ENCODE measurements around the gene DDX60.
"Not testable (repeated sequence)": the region's sequence is repeated elsewhere in the genome, so short reads cannot be mapped to it uniquely, and the experiment has no call there.

Gene DDX60

DNA sequence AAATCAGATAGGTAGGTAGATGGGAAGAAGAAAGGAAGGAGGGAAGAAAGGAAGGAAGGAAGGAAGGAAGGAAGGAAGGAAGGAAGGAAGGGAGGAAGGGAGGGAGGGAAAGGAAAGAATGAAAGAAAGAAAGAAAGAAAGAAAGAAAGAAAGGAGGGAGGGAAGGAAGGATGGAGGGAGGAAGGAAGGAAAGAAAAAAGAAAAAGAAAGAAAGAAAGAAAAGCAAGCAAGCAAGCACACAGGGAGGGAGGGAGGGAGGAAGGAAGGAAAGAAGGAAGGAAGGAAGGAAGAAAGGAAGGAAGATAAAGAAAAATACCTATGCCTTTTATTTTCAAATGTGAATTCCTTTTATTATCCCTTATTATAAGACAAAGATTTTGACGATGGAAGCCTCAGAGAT is 32.7 kb downstream of the DDX60 start:
- DNase-seq: not testable (repeated sequence)

DNA sequence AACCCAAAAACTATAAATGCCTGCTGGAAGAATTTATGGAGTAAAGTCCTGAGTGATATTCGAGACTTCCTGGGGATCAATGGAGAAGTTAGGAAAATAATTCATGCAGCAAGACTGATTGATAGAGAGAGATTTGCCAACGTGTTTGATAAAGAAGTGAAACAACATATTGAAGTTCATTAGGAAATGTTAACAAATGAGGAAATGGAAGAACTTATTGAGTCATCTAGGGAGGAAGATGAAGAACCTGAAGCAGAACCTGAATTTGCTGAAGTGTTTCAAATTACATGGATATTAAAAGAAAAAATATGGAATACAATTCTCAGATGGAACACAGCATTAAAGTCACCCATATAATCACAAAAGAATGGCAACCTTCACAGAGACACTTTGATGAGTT is 39.0 kb downstream of the DDX60 start:
- no peak for DNase-seq

DNA sequence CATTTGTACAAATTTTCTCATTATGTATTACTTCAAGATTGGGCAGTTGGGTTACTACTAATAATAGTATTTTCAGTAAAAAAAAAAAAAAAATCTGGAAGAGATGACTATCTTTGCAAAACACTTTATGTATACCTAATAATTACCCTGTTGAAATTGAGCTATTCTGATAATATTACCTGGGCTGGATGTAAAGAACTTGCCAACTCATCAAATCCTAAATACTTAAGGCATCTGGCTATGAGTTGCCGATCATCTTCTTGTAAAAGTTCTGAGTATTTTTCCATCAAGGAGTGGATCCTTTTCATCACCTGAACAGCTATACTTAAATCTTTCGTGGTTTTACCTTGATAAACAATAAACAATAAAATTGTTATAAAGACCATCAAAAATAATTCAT is 42.7 kb downstream of the DDX60 start:
- no peak for DNase-seq

DNA sequence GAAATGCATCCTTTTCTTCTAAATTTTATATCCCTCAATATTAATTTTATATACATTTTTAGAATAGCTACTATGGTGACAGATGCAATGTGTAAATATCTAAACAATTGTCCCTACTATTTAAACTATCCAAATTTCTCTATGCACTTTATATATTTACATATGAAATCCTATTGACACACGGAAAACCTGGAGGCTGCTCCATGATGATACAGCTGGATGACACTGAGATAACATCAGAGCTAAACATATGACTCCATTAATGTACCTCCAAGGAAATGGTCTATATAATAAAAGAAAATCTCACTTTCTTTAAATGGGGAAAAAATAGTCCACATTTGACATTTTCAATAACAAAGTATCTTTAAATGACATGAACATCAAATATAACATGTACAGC is 43.7 kb downstream of the DDX60 start:
- DNase-seq: no peak

DNA sequence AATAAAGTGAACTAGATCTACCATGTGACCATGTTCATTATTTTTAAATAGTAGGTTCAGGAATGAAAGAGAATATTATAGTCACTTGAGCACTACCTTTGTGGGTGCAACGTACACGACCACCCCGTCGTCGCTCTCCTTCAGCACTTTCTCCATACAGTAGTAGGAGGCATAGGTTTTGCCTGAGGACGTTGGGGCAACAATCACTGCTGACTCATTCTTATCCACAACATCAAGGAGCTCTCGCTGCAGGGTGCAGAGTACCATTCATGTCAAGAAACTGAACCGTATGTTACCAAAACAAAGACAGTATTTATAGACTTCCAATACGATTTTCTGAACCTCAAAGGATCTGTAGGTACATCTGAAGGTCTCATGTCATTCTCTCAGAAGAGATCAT is 44.7 kb downstream of the DDX60 start:
- no peak for DNase-seq

DNA sequence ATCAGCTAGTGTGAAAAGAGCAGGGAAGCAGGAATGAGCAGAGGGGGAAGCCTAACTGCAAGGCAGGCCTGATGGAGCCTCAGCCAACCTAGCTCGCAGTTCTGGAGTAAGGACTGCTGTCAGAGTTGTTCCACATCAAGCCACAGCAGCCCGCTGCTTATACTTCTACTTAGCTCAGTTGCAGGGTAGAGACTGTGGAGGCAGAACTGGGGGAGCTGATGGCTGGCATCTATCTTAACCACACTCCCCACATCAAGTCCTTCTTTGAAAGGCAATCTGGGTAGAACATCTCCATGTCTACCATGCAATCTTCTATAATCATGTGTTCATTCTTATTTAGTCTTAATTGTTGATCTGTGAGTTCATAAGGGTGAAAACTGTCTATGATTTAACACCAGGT is 46.1 kb downstream of the DDX60 start:
- no peak for DNase-seq

DNA sequence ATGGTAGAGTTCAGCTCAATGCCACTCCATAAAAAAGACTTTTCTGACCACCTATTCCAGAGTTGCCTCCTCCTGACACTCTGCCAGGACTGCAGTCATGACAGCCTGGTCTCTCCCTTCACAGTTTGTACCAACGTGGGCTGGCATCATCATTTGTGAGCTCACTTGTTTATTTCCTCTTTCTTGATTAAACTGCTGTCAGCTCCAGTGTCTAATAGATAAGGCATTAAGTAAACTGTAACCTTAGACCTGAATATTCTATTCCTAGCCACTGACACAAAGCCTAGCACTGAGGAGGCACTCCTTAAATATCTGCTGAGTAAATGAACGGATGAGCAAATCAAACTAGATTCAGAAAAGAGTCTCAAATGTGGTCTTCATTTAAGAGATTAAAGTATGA is 48.7 kb downstream of the DDX60 start:
- no peak for DNase-seq

DNA sequence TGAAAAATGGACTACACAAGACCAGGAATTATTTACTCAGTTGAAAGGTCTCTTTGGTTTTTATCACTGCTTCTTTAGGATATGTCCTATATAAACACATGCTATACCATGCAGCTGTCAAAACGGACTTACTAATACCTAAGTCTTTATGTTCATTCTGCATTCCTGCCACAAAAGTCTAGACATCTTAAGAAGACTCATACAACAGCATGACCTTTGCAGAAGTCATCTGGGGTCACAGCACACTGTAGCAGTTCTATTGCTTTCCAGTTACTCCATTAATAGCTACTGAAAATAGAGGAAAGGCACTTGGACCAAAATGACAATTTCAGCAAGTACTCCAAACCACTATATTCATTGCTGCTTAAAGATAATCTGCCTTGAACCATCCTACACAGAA is 53.2 kb downstream of the DDX60 start:
- DNase-seq: no peak

DNA sequence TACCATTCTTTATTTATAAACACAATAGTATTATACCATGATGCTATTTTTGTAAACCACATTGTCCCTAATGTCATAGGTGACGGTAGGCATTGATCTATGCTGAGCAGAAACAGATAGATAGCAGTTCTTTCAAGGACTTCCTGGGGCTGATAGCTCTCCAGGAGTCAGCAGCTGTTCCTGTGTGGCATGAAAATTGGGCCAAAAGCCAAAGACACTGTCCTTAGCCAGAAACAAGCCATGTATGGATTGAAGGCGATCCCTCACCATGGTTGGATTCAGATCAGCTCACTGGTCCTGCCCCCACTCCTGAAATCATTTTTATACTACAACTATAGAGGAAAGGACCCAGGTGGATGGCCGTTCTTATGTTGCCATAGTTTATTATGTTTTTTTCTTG is 53.6 kb downstream of the DDX60 start:
- no peak for DNase-seq

DNA sequence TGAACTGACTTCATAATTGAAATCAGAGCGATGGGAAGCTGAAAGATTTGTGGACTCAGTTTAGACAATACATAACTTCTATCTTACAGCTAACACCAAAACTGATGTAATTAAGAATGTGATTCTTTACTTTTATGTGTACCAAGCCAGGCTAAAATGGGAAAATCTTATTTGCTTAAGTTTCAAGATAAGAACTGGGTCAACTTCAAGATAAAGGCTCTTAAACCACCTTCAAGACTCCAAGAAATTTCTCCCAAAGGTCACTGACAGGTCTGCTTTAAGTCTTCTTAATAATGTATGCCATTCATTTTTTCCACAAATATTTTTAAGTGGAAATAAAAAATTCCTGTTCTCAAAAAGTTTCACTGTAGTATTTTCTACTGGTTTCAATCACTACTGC is 55.5 kb downstream of the DDX60 start:
- no peak for DNase-seq

DNA sequence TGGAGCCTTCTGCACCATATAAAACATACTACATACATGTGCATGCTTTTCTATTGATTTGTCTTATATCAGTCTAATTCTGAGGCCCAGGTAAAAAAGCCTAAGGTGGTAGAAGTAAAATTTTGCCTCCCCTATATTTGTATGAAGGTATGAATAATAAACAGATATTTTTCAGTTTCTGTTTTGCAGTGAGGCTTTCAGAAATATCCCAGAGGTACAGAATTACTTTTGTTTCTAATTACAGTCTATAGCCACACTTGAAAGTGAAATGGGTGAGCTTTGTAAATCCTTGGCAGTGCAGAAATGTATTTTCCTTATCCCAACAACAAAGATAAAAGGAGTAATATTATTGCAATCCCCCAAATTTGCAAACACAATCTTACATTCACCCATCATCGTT is 59.5 kb downstream of the DDX60 start:
- DNase-seq: no peak

DNA sequence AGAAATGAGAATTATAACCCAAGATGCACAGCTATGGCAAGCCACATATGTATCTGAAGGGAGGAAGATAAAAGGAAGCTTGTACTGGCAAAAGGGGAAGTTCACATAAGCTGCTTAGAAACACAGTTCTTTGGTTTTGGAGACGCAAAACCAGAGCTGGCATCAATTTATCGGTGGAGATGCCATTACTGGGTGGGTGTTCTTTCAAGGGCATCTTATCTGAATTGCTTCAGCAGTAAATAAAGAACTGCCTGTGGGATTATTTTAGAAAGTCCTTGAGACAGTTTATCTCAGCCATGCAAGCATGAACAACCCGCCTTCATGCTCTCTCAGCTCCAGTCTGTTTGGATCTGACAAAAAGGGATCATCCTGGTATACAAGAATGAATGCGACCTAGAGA is 60.8 kb downstream of the DDX60 start:
- no peak for DNase-seq

DNA sequence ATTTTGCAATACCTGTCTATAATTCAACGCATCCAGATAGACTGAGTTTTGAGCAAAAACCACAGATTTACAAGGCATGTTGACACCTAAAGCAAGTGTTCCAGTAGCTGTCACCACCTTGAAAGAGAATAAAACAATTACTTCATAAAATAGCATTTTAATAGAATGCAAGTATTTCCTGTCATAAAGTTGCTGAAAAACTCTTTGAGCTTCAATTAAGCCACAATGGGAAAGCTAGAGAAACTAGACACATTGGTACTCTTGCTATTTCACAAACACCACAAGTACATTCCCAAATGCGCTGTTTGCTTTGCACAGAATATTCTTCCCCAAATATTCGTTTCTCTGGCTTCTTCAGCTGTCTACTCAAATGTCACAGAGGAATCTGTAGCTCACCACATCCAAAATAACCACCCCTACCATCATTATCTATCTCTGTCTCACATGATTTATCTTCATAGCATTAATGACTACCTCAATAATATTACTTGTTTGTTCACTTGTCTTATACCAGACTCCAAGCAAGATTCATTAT is 70.3 kb downstream of the DDX60 start:
- DNase-seq: no peak

DNA sequence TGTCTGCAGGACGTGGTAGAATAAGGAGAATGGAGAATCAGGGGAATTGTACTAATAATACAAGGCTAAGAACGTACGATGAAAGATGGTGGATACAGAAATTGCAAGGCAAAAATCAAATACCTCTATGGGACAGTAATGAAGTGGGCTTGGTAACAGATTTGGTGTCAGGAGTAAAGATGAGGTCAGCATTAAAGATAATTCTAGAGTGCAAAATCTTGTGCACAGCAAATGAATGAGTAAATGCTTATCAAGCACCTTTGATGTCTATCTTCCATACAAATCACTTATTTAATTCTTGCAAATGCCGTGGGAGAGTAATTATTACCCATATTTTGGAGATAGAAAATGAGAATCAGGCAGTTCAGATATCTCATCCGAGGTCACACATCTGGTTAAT is 70.9 kb downstream of the DDX60 start:
- DNase-seq: no peak

DNA sequence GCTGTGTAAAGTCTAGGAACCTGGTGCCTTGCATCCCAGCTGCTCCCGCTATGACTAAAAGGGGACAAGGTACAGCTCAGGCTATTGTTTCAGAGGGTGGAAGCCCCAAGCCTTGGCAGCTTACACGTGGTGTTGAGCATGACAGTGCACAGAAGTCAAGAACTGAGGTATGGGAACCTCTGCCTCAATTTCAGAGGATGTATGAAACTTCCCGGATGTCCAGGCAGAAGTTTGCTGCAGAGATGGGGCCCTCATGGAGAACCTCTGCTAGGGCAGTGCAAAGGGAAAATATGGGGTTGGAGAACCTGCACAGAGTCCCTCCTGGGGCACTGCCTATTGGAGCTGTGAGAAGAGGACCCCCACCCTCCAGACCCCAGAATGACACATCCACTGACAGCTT is 76.6 kb downstream of the DDX60 start:
- no peak for DNase-seq

DNA sequence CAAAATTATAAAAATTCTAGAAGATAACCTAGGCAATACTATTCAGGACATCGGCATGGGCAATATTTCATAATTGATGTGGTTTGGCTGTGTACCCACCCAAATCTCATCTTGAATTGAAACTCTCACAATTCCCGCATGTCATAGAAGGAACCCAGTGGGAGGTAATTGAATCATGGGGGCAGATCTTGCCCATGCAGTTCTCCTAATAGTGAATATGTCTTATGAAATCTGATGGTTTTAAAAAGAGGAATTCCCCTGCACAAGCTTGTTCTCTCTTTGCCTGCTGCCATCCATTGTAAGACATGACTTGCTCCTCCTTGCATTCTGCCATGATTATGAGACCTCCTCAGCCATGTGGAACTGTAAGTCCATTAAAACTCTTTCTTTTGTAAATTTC is 77.7 kb downstream of the DDX60 start:
- DNase-seq: no peak

DNA sequence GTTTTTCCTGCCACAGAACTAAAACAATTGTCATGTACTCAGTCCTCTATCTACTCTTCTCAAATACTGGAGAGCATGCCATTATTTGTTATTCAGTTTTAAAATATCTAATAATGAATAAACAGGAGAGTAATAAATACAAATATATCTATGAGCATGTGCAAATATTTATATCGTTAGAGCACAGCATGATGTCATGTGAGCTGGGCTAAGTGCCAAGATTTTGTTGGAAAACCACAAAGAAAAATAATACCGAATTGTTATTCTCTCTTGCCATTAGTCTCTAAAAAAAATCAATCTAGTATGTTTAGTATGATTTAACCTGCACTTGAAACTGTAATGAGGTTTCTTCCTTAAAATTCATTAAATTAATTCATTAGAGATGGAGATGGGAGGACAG is 97.3 kb downstream of the DDX60 start:
- DNase-seq: no peak

DNA sequence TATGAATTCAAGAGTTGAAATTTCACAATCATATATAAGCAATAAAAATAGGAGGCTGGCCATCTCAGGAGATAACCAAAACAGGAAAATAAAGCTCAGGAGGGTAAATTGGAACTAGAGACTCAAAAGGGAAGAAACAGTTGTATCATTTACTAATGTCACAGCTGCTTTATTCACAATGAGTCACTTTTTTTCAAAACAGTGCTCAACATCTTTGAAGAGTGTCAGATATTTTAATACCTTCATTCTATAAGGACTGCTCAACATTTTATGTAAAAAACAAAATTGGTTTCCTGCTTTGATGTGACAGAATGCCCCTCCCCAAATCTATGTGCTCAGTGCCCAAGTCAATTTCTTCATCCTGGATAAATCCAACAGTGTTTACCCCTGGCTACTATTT is 97.7 kb downstream of the DDX60 start:
- DNase-seq: no peak

DNA sequence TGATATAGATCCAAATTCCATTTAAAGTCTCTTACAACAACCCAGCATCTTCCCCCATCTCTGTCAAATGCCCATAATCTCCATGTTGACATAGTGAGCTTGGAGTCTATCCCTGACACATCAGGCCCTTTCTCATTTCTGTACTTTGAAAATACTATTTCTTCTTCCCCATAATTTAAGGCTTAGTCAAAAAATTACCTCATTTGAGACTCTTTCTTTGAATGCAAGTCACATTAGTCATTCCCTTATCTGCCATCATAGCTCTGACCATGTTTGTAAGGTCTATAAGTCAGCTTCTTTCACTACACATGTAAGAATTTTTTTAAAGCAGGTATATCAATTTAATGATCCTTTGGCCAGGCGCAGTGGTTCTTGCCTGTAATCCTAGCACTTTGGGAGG is 99.9 kb downstream of the DDX60 start:
- no peak for DNase-seq

DNA sequence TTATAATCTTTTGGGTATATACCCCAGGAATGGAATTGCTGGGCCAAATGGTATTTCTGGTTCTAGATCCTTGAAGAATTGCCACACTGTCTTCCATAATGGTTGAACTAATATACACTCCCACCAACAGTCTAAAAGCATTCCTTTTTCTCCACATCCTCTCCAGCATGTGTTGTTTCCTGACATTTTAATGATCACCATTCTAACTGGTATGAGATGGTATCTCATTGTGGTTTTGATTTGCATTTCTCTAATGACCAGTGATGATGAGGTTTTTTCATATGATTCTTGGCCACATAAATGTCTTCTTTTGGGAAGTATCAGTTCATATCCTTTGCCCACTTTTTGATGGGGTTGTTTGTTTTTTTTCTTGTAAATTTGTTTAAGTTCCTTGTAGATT is 105.0 kb downstream of the DDX60 start:
- DNase-seq: not testable (repeated sequence)

DNA sequence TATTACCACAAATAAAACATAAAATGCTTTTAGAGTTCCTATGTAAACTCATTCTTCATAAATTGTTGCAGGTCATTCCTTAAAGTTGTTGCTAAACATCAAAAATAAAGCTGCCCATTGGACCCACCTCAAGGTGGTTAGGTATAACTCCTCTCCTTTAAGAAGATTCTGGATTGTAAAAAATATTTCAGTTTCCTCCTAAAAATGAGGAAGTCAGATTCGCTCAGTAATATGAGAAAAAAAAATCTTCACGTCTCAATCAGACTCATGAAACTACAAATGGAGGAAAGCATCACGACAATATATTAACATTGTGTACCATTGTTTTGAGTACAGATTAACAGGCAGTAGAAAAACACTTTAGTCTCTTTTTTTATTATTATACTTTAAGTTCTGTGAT is 105.9 kb downstream of the DDX60 start:
- DNase-seq: no peak

DNA sequence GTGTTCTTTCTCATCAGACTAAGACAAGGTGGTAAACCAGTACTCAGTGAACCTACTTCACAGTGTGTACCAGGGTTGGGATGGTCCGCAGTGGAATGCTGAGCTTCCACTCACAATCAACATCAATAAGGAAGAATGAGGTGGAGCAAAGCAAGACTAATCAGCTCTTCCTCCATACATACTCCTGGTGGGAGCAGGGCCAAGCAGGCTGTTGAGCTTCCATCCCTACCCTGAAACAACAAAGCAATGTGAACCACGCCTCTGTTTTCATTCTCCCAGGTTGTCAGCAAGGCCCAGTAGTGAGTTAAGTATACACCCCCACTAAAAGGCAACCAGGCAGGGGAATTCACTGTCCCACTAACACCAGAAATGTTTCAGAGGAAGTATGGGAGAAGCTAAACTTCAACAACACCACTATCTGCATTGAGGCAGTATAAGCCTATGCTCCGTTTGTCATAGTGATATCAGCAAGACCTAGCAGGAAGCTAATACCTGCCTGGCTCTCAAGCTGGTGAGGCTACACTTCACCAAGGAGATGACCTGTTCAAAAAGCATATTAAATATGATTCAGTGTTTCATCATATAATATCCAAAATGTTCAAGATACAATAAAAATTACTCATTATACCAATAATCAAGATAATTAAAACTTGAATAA is 109.5 kb downstream of the DDX60 start:
- DNase-seq: no peak

DNA sequence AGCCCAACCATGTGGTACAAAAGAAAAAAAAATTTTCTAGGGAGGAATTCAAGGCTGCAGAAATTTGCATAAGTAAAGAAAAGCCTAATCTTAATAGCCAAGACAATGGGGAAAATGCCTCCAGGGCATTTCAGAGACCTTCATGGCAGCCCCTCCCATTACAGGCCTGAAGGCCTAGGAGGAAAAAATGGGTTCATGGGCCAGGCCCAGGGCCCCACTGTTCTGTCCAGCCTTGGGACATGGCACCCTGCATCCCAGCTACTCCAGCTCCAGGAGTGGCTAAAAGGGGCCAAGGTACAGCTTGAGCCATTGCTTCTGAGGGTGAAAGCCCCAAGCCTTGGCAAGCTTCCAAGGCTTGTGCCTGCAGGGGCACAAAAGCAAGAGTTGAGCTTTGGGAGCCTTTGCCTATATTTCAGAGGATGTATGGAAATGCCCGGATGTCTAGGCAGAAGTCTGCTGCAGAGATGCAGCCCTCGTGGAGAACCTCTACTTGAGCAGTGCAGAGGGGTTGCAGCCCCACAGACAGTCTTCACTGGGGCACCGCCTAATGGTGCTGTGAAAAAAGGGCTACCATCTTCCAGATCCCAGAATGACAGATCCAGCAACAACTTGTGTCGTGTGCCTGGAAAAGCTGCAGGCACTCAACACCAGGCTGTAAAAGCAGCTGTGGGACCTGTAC is 115.2 kb downstream of the DDX60 start:
- DNase-seq: no peak

DNA sequence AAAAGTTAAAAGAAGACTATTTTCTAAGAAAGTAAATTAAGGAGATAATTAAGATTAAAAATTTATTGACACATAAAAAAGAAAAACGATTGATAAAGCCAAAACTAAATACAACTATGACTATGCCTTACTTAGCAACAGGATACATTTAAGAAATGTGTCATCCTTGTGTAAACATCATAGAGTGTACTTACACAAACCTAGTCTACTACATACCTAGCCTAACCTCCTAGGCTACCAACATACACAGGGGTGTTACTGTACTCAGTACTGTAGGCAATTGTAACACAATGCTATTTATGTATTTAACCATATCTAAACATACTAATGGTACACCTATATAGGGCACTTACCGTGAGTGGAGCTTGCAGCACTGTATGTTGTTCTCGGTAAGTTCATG is 117.9 kb downstream of the DDX60 start:
- no peak for DNase-seq

Data from NCI-H1930 (cell line).